ENCODE measurements around the gene C9.

DNA sequence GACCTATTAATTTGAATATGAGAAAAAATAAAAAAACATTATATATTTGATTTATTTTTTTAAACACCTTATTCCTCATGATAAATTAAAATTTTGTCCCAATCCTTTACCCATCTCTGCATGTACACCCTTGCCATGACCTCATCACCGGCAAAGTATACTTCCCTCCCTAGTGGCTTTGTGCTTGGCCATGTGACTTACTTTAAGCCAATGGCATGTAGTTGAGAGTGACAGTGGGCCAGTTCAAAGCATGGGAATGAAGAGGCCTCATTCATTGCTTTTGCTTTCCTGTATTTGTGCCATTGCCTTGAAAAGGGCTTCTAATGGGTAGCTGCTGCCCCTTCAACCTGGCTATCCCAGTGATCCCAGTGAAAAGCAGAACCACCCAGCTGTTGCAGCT is 31.2 kb downstream of the C9 start:
- TF ChIP-seq, protein P1, sequence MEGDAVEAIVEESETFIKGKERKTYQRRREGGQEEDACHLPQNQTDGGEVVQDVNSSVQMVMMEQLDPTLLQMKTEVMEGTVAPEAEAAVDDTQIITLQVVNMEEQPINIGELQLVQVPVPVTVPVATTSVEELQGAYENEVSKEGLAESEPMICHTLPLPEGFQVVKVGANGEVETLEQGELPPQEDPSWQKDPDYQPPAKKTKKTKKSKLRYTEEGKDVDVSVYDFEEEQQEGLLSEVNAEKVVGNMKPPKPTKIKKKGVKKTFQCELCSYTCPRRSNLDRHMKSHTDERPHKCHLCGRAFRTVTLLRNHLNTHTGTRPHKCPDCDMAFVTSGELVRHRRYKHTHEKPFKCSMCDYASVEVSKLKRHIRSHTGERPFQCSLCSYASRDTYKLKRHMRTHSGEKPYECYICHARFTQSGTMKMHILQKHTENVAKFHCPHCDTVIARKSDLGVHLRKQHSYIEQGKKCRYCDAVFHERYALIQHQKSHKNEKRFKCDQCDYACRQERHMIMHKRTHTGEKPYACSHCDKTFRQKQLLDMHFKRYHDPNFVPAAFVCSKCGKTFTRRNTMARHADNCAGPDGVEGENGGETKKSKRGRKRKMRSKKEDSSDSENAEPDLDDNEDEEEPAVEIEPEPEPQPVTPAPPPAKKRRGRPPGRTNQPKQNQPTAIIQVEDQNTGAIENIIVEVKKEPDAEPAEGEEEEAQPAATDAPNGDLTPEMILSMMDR (IDR thresholded peaks at IDR 0.05; ENCODE audit: borderline replicate concordance, extremely low read depth, low read length, poor library complexity, severe bottlenecking) = no peak
- no peak for TF ChIP-seq EZH2 (IDR thresholded peaks at IDR 0.05; ENCODE audit: borderline replicate concordance, low read depth, low read length, severe bottlenecking)
